Measurements from ENCODE around the gene FNIP2.
A peak's percentile ranks its signal among the peaks of the same experiment; 100 is the strongest.

FNIP2 gene

DNA sequence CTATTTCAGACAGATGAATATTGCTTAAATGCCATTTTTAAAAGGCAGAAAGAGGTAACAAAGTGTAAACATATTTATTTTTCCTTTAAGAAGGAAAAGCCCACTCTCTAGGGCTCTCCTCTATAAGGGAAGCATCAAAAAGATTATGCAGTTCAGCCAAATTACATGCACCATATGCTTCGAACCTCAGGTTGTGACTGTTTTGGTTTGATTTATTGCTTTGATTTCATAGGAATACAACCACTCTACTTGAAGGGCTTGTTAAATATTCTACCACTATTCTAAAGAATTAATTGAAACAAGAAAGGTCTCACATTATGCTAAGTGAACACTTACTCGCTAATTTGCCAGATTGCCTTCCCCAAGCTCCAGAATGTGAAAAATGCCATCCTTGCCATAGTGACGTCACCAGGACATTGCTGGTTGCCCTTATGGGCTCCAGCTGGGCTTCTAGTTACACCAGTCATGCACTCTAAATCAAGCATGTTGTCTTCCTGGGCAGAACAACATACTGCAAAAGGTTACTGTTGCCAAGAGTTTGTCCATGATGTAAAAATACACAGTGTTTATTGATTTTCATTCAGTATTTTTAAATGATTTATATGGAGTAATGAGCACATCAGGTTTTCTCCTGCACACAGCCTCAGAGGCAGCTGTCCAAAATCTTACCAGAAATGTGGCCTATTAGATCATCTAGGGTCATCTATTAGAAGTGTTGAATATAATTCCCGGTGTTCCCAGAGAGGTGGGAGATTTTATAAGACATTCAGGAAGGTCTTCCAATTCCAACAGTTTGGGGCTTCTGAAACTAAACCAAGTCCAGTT, 169.6 kb downstream of the FNIP2 start:
- H3K4me1 ChIP-seq (ENCODE audit: control insufficient read depth in 1 of 2, insufficient read depth in 1 of 2, low read depth in 1 of 2, low read length in 1 of 2), result peaks cover 63 to 73% of the 10 kb centered on the region in 2 experiments

GRCh38 chr4:158940271-158940670, 171.4 kb downstream of the FNIP2 start:
- Histone ChIP-seq H3K27ac (peak overlapping the region; percentile 72), H3K4me3 (ENCODE audit: low read depth in 1 of 2, low read length in 1 of 2) (no peak overlapping the region), H3K9me3 (no peaks in the 10 kb centered on the region), H3K4me1 (ENCODE audit: control insufficient read depth in 1 of 2, insufficient read depth in 1 of 2, low read depth in 1 of 2, low read length in 1 of 2) (peaks cover 52 to 56% of the 10 kb centered on the region in 2 experiments), H3K27me3 (peaks cover 6% of the 10 kb centered on the region), H3K36me3 (no peaks in the 10 kb centered on the region)
- TF ChIP-seq, protein P1, sequence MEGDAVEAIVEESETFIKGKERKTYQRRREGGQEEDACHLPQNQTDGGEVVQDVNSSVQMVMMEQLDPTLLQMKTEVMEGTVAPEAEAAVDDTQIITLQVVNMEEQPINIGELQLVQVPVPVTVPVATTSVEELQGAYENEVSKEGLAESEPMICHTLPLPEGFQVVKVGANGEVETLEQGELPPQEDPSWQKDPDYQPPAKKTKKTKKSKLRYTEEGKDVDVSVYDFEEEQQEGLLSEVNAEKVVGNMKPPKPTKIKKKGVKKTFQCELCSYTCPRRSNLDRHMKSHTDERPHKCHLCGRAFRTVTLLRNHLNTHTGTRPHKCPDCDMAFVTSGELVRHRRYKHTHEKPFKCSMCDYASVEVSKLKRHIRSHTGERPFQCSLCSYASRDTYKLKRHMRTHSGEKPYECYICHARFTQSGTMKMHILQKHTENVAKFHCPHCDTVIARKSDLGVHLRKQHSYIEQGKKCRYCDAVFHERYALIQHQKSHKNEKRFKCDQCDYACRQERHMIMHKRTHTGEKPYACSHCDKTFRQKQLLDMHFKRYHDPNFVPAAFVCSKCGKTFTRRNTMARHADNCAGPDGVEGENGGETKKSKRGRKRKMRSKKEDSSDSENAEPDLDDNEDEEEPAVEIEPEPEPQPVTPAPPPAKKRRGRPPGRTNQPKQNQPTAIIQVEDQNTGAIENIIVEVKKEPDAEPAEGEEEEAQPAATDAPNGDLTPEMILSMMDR (IDR thresholded peaks at IDR 0.05), result no peak

More for the DNA sequence above, 169.6 kb downstream of the FNIP2 start:
- Histone ChIP-seq H3K27ac (peak overlapping the region; percentile 24), H3K9me3 (no peaks in the 10 kb centered on the region), H3K36me3 (no peaks in the 10 kb centered on the region), H3K4me3 (ENCODE audit: low read depth in 1 of 2, low read length in 1 of 2) (no peak overlapping the region), H3K27me3 (no peaks in the 10 kb centered on the region)
- TF ChIP-seq, protein P1 (IDR thresholded peaks at IDR 0.05), result no peak

DNA sequence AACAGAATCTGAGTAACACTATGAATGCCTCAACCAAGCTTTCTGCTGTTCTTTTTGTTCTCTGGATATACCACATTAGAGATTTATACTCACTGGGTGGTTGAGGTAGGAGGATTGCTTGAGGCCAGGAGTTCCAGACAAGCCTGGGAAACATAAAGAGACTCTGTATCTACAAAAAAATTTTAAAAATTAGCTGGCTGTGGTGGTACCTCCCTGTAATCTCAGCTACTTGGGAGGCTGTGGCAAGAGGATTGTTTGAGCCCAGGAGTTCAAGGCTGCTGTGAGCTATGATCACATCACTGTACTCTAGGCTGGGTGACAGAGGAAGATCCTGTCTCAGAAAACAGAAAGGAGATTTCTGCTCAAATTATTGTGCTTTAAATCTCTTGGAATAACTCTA, 172.5 kb downstream of the FNIP2 start:
- TF ChIP-seq, protein P1 (IDR thresholded peaks at IDR 0.05), result no peak

GRCh38 chr4:158941895-158942294, 173.1 kb downstream of the FNIP2 start:
- Histone ChIP-seq H3K36me3 (no peaks in the 10 kb centered on the region), H3K4me1 (ENCODE audit: control insufficient read depth in 1 of 2, insufficient read depth in 1 of 2, low read depth in 1 of 2, low read length in 1 of 2) (peaks cover 36 to 40% of the 10 kb centered on the region in 2 experiments), H3K9me3 (no peaks in the 10 kb centered on the region), H3K27me3 (peaks cover 9% of the 10 kb centered on the region), H3K27ac (peak overlapping the region; percentile 72), H3K4me3 (ENCODE audit: low read depth in 1 of 2, low read length in 1 of 2) (no peak overlapping the region)
- TF ChIP-seq, protein P1 (IDR thresholded peaks at IDR 0.05), result no peak

More for the DNA sequence above, 172.5 kb downstream of the FNIP2 start:
- Histone ChIP-seq H3K27ac (peak overlapping the region; percentile 72), H3K4me1 (ENCODE audit: control insufficient read depth in 1 of 2, insufficient read depth in 1 of 2, low read depth in 1 of 2, low read length in 1 of 2) (peaks cover 42 to 46% of the 10 kb centered on the region in 2 experiments), H3K27me3 (peaks cover 9% of the 10 kb centered on the region), H3K9me3 (no peaks in the 10 kb centered on the region), H3K4me3 (ENCODE audit: low read depth in 1 of 2, low read length in 1 of 2) (no peak overlapping the region), H3K36me3 (no peaks in the 10 kb centered on the region)

DNA sequence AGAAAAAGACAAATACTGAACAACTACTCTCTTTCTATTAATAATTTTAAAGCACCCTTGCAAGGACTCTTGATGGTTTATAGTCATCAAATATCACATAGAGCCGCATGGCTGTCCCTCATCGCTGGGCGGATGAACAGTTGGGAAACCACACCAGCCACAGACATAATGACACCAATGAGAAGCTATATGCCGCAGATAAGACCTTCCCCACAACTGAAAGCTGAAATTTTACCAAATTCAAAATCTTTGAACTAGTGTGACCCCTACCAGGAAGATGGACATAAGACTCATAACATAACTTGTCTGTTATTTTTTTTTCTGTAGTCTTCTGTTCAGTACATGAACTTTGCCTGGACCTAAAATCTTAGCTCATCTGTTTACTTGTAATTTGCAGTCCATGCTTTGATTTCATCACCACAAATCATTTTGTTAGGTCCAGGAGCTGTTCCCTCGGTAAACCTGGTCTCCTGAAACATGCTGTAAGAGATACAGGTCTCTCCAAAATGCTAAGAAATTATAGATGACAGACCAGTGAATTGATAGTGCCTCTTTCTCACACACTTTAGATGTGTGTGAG, 176.8 kb downstream of the FNIP2 start:
- Histone ChIP-seq H3K4me3 (ENCODE audit: low read depth in 1 of 2, low read length in 1 of 2) (no peak overlapping the region), H3K36me3 (no peaks in the 10 kb centered on the region), H3K27me3 (peaks cover 9% of the 10 kb centered on the region), H3K27ac (no peak overlapping the region), H3K9me3 (no peaks in the 10 kb centered on the region), H3K4me1 (ENCODE audit: control insufficient read depth in 1 of 2, insufficient read depth in 1 of 2, low read depth in 1 of 2, low read length in 1 of 2) (peaks cover 13 to 14% of the 10 kb centered on the region in 2 experiments)
- TF ChIP-seq, protein P1 (IDR thresholded peaks at IDR 0.05), result no peak

Data from neutrophil (primary cell).